ENCODE data around the gene C6orf89. TPM values are rescaled to one million over a fixed set of nuclear protein-coding genes. Genes with fewer than 3 reads are reported as not detected.

The C6orf89 gene
- total RNA-seq, 1 experiment from 2014 or later = 36.9 TPM

DNA sequence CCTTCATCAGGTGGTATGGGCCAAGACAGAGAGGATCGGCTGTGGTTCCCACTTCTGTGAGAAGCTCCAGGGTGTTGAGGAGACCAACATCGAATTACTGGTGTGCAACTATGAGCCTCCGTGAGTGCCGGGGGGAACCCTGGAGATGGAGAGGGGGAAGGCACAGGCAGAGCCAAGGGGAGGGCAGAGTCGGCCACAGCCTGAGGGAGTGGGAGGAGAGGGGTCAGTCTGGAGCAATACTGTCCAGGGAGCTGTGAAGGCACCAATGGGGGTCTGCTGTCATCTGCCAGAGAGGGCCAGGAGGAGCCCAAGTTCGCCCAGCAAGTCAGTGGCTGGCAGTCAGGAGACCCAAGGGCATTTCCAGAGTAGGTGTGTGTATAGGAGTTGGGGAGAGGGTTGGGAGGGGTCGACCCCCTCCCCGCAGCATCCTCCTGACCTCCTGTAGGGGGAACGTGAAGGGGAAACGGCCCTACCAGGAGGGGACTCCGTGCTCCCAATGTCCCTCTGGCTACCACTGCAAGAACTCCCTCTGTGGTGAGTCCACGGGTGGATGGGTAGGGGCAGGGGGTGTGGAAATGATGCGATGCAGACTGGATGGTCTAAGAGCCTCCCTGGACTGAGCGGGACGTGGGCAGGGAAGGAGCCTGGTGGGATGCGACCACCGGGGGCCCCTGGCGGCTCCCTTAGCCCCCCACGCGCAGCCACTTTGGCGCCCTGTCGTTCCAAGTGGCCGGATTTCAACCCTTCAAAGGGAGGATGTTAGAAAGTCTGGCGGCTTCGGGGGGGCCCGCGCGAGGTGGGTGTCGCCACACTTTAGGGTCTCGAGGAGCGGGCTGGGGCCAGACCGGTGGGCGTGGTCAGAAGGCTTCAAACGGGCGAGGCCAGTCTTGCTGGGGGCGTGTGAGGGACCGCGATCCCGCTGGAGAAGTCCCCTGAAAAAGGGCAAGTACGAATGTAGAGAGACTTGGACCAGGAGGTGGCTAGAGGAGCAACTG is 76.0 kb downstream of the C6orf89 start:
- DNase-seq (ENCODE audit: unreplicated experiment) = no peak
- no peak overlapping the region for H3K4me3 Mint-ChIP-seq (ENCODE audit: unreplicated experiment)
- no peaks in the 10 kb centered on the region for H3K36me3 Mint-ChIP-seq (ENCODE audit: insufficient read depth, unreplicated experiment)
- H3K4me1 Mint-ChIP-seq (ENCODE audit: insufficient read depth, unreplicated experiment) = peaks cover 26% of the 10 kb centered on the region
- H3K27me3 Mint-ChIP-seq (ENCODE audit: insufficient read depth, unreplicated experiment) = no peaks in the 10 kb centered on the region
- TF ChIP-seq, protein P1, sequence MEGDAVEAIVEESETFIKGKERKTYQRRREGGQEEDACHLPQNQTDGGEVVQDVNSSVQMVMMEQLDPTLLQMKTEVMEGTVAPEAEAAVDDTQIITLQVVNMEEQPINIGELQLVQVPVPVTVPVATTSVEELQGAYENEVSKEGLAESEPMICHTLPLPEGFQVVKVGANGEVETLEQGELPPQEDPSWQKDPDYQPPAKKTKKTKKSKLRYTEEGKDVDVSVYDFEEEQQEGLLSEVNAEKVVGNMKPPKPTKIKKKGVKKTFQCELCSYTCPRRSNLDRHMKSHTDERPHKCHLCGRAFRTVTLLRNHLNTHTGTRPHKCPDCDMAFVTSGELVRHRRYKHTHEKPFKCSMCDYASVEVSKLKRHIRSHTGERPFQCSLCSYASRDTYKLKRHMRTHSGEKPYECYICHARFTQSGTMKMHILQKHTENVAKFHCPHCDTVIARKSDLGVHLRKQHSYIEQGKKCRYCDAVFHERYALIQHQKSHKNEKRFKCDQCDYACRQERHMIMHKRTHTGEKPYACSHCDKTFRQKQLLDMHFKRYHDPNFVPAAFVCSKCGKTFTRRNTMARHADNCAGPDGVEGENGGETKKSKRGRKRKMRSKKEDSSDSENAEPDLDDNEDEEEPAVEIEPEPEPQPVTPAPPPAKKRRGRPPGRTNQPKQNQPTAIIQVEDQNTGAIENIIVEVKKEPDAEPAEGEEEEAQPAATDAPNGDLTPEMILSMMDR (IDR thresholded peaks at IDR 0.05; ENCODE audit: unreplicated experiment) = no peak
- CTCF ChIA-PET = interaction anchor here (0.9 kb wide), 1 partner anchor 16 kb away, joined by 5 read pairs; no protein-coding TSS in a partner anchor
- no peaks in the 10 kb centered on the region for H3K9me3 Mint-ChIP-seq (ENCODE audit: unreplicated experiment)
- POLR2A ChIA-PET = interaction anchor here (0.6 kb wide), 1 partner anchor 34 kb away, joined by 3 read pairs; no protein-coding TSS in a partner anchor
- intact Hi-C loops (cut with micrococcal nuclease) = no loop called here
- peak overlapping the region; percentile 49 for H3K27ac Mint-ChIP-seq (ENCODE audit: low read depth, unreplicated experiment)
- BruUV-seq (replicated peaks) = no TSS peak

DNA sequence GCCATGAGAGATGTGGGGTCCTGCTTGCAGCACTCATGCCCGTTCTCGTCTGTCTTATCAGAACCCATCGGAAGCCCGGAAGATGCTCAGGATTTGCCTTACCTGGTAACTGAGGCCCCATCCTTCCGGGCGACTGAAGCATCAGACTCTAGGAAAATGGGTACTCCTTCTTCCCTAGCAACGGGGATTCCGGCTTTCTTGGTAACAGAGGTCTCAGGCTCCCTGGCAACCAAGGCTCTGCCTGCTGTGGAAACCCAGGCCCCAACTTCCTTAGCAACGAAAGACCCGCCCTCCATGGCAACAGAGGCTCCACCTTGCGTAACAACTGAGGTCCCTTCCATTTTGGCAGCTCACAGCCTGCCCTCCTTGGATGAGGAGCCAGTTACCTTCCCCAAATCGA is 77.1 kb downstream of the C6orf89 start:
- Mint-ChIP-seq H3K27me3 (ENCODE audit: insufficient read depth, unreplicated experiment) (no peaks in the 10 kb centered on the region), H3K36me3 (ENCODE audit: insufficient read depth, unreplicated experiment) (peaks cover under 1% of the 10 kb centered on the region), H3K27ac (ENCODE audit: low read depth, unreplicated experiment) (no peak overlapping the region), H3K9me3 (ENCODE audit: unreplicated experiment) (no peaks in the 10 kb centered on the region), H3K4me3 (ENCODE audit: unreplicated experiment) (no peak overlapping the region), H3K4me1 (ENCODE audit: insufficient read depth, unreplicated experiment) (peaks cover 27% of the 10 kb centered on the region)
- TF ChIP-seq, protein P1 (IDR thresholded peaks at IDR 0.05; ENCODE audit: unreplicated experiment) = no peak
- DNase-seq (ENCODE audit: unreplicated experiment) = peak; percentile 37
- intact Hi-C loops (cut with micrococcal nuclease) = no loop called here
- BruUV-seq (replicated peaks) = no TSS peak
- ChIA-PET POLR2A (interaction anchor here (2.1 kb wide), 1 partner anchor 23 kb away, joined by 7 read pairs; the partner anchor contains the start of gene MTCH1), CTCF (no interaction called here)

DNA sequence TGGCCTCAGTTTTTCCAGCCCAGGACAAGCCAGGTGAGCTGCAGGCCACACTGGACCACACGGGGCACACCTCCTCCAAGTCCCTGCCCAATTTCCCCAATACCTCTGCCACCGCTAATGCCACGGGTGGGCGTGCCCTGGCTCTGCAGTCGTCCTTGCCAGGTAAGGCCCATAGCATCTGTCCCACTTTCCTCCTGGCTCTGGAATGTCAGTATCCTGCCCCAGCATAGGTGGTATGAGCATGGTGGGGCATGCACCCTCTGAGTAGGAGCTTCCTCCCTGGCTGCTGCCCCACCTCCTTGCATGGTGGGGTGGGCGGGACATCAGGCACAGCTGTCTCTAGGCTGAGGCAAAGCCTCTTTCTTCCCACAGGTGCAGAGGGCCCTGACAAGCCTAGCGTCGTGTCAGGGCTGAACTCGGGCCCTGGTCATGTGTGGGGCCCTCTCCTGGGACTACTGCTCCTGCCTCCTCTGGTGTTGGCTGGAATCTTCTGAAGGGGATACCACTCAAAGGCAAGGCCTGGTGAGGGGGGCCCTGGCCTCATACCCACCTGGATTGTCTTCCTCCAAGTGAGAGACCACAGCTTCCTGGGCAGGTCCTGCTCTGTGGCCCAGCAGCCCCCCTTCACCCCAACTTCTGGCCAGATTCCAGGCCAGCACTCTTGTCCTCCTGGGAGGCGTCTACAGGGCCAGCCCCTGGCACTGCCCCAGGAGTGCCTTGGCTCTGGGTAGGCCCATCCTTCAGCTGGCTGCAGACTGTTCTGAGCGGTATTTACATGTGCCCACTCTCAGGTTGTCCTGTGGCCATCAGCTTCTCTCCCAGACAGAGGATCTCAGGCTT is 77.9 kb downstream of the C6orf89 start:
- POLR2A ChIA-PET = interaction anchor here (0.7 to 2.1 kb wide), 2 partner anchors 8 to 23 kb away, joined by 3 to 7 read pairs; partner anchors contain the start of gene MTCH1
- CTCF ChIA-PET = interaction anchor here (0.7 to 1.1 kb wide), 2 partner anchors 53 to 54 kb away, joined by 3 to 4 read pairs; no protein-coding TSS in a partner anchor
- no peaks in the 10 kb centered on the region for H3K9me3 Mint-ChIP-seq (ENCODE audit: unreplicated experiment)
- H3K27me3 Mint-ChIP-seq (ENCODE audit: insufficient read depth, unreplicated experiment) = no peaks in the 10 kb centered on the region
- H3K36me3 Mint-ChIP-seq (ENCODE audit: insufficient read depth, unreplicated experiment) = peaks cover 9% of the 10 kb centered on the region
- H3K27ac Mint-ChIP-seq (ENCODE audit: low read depth, unreplicated experiment) = no peak overlapping the region
- H3K4me1 Mint-ChIP-seq (ENCODE audit: insufficient read depth, unreplicated experiment) = peaks cover 35% of the 10 kb centered on the region
- intact Hi-C loops (cut with micrococcal nuclease) = no loop called here
- TF ChIP-seq, protein P1 (IDR thresholded peaks at IDR 0.05; ENCODE audit: unreplicated experiment) = no peak
- DNase-seq (ENCODE audit: unreplicated experiment) = no peak
- no peak overlapping the region for H3K4me3 Mint-ChIP-seq (ENCODE audit: unreplicated experiment)
- no TSS peak for BruUV-seq (replicated peaks)
